Panc1 (cell line): ENCODE measurements around the gene ATXN1. TPM values are rescaled to one million over a fixed set of nuclear protein-coding genes. Genes with fewer than 3 reads are reported as not detected.

Experiments used
- ATAC-seq: fragments of 200-7000 bp; cut with Tn5 transposase; 2 replicates; pipeline ENCODE4 v1.9.1; 2020; ENCODE audit warnings: mild to moderate bottlenecking, moderate library complexity
- BruUV-seq: library from RNA; stranded (reverse); fragments of 400-500 nt; replicated peaks from 2 replicates; lab custom pipeline; 2021; lab: Mats Ljungman, UMichigan
- CTCF ChIA-PET: fragments of 300-600 bp; sonication (Branson Sonifier 250); formaldehyde crosslinking; loops from one replicate; lab custom pipeline; 2022; ENCODE audit warnings: antibody characterized with exemption; lab: Charles Lee
- POLR2A ChIA-PET: fragments of 300-600 bp; sonication (Branson Sonifier 250); formaldehyde crosslinking; loops from one replicate; lab custom pipeline; 2022; ENCODE audit warnings: antibody characterized with exemption; lab: Charles Lee
- DNase-seq: peaks from one replicate; pipeline ENCODE4 v3.0.0-alpha.2; 2010; ENCODE audit warnings: low read depth, low spot score
- H3K27ac ChIP-seq: 2 replicates; pipeline ENCODE4 v1.5.1; 2011; ENCODE audit warnings: mild to moderate bottlenecking, low read length, inconsistent platforms
- H3K27me3 ChIP-seq: fragments of 200-500 bp; sonication (Bioruptor generic); 2 replicates; pipeline ENCODE4 v1.6.0; 2014; ENCODE audit warnings: low read length, inconsistent platforms; ENCODE audit not compliant: control insufficient read depth, insufficient read depth
- H3K36me3 ChIP-seq: fragments of 200-500 bp; sonication (Bioruptor generic); 2 replicates; pipeline ENCODE4 v1.5.1; 2014; ENCODE audit warnings: inconsistent platforms, mild to moderate bottlenecking, low read length, moderate library complexity; ENCODE audit not compliant: control insufficient read depth, insufficient read depth
- H3K4me1 ChIP-seq: 2 replicates; pipeline ENCODE4 v1.5.1; 2011; ENCODE audit warnings: inconsistent platforms, mild to moderate bottlenecking, low read length, moderate library complexity; ENCODE audit not compliant: control insufficient read depth, insufficient read depth
- H3K4me3 ChIP-seq, 2 experiments: 2 replicates each; pipeline ENCODE4 v1.5.1; 2011 to 2012; ENCODE audit warnings: low read depth in 2 of 2, low read length in 2 of 2, mild to moderate bottlenecking in 2 of 2, inconsistent platforms in 1 of 2, moderate library complexity in 1 of 2
- H3K9me3 ChIP-seq: fragments of 200-500 bp; sonication (Bioruptor generic); 2 replicates; pipeline ENCODE4 v1.5.1; 2014; ENCODE audit warnings: low read depth, mild to moderate bottlenecking, inconsistent platforms, low read length, moderate library complexity; ENCODE audit not compliant: control insufficient read depth, insufficient read depth
- CTCF ChIP-seq: fragments of 450-650 bp; IDR thresholded peaks from 2 replicates; pipeline ENCODE4 v1.5.1; 2017; ENCODE audit warnings: mild to moderate bottlenecking
- POLR2AphosphoS5 ChIP-seq: IDR thresholded peaks from 2 replicates; pipeline ENCODE4 v1.6.1; 2012; ENCODE audit warnings: mild to moderate bottlenecking, low read depth, low read length, moderate library complexity
- REST ChIP-seq, 2 experiments: IDR thresholded peaks; 2 replicates each; pipeline ENCODE4 v1.6.1; 2011 to 2012; ENCODE audit warnings: low read depth in 2 of 2, control low read depth in 1 of 2, low read length in 1 of 2, mild to moderate bottlenecking in 1 of 2, moderate library complexity in 1 of 2; ENCODE audit not compliant: insufficient read depth in 1 of 2
- SIN3A ChIP-seq: IDR thresholded peaks from 2 replicates; pipeline ENCODE4 v1.6.1; 2012; ENCODE audit warnings: low read depth, mild to moderate bottlenecking, low read length, moderate library complexity, borderline replicate concordance; ENCODE audit not compliant: insufficient read depth
- TCF7L2 ChIP-seq: IDR thresholded peaks from 2 replicates; pipeline ENCODE4 v1.6.1; 2011; ENCODE audit warnings: mild to moderate bottlenecking, low read depth, low read length, inconsistent platforms
- in situ Hi-C: cut with HindIII; loops from 2 replicates; pipeline ENCODE4 v1.10.0; 2016; ENCODE audit warnings: low sequenced_read_pairs, low pct_unique_long_range_greater_than_20kb
- intact Hi-C: fragments of 100-400 bp; cut with micrococcal nuclease; formaldehyde crosslinking; loops from one replicate; pipeline ENCODE4 v1.10.0; 2022; ENCODE audit not compliant: unreplicated experiment
- total RNA-seq: library from RNA; stranded (reverse); gene quantifications from one replicate; pipeline ENCODE4 v1.2.1, GENCODE V29; 2021; ENCODE audit not compliant: unreplicated experiment

Gene ATXN1
- total RNA-seq, 1 experiment from 2014 or later, result 67.1 TPM

- DNase-seq (no peak), ATAC-seq (no peak)
- in situ Hi-C loops (no loop called here), intact Hi-C loops (loop anchor here (10.0 kb wide), 1 partner anchor 428 kb away; the partner anchor contains the start of gene ATXN1)
- H3K27me3 ChIP-seq, result no peaks in the 10 kb centered on the region
- peaks cover 15% of the 10 kb centered on the region for H3K4me1 ChIP-seq
- ChIA-PET POLR2A (no interaction called here), CTCF (interaction anchor here (0.9 kb wide), 1 partner anchor 17 kb away, joined by 3 read pairs; no protein-coding TSS in a partner anchor)
- H3K36me3 ChIP-seq, result no peaks in the 10 kb centered on the region
- H3K4me3 ChIP-seq, result no peak overlapping the region
- H3K9me3 ChIP-seq, result no peaks in the 10 kb centered on the region
- BruUV-seq, result no TSS peak
- TF ChIP-seq CTCF (no peak), POLR2AphosphoS5 (no peak), SIN3A (no peak), TCF7L2 (no peak), REST (IDR thresholded peaks at IDR 0.05; ENCODE audit: insufficient read depth in 1 of 2, low read depth in 2 of 2, low read length in 1 of 2) (no peak)
- no peak overlapping the region for H3K27ac ChIP-seq
Measured at GRCh38 chr6:16336911-16337294, 424.4 kb downstream of the ATXN1 start.

- peaks cover 21% of the 10 kb centered on the region for H3K4me1 ChIP-seq
- DNase-seq (no peak), ATAC-seq (no peak)
- in situ Hi-C loops (no loop called here), intact Hi-C loops (loop anchor here (10.0 kb wide), 1 partner anchor 429 kb away; the partner anchor contains the start of gene ATXN1)
- TF ChIP-seq REST (IDR thresholded peaks at IDR 0.05; ENCODE audit: insufficient read depth in 1 of 2, low read depth in 2 of 2, low read length in 1 of 2) (no peak), CTCF (no peak), POLR2AphosphoS5 (no peak), TCF7L2 (no peak), SIN3A (no peak)
- no peaks in the 10 kb centered on the region for H3K27me3 ChIP-seq
- CTCF ChIA-PET, result interaction anchor here (0.9 kb wide), 1 partner anchor 16 kb away, joined by 3 read pairs; no protein-coding TSS in a partner anchor
- no TSS peak for BruUV-seq
- POLR2A ChIA-PET, result no interaction called here
- no peak overlapping the region for H3K27ac ChIP-seq
- no peaks in the 10 kb centered on the region for H3K36me3 ChIP-seq
- H3K9me3 ChIP-seq, result no peaks in the 10 kb centered on the region
- no peak overlapping the region for H3K4me3 ChIP-seq
Measured at GRCh38 chr6:16336056-16336818, 425.0 kb downstream of the ATXN1 start.
